ENCODE measurements around the gene SRGAP2C.
"Not testable (repeated sequence)": the region's sequence is repeated elsewhere in the genome, so short reads cannot be mapped to it uniquely, and the experiment has no call there.

The SRGAP2C gene

DNA sequence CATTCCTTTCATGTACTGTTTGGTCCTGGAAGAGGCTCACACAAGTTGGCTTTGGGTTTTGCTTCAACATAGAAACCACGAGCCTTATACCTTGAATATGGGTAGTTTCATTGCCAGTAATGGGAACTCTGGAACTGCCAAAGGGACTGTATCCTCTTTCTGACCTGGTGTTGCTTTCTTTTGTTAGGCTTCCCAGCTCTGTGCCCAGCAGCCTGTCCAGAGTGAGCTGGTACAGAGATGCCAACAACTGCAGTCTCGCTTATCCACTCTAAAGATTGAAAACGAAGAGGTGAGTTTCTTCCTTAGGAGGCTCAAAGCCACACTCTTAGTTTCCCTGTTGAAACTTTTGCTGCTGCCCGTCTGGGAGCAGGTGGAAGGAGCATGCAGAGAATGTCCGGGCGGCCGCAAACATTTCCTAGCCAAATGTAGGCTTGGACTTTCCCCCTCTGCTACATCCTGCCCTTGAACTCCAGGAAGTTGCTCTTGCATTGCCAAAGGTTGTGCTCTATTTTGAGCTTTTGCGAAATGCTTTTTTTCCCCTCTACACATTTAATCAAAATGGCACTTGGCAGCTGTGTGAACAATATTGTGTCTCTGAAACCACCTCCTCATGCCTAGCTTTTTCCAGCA is 201.7 kb downstream of the SRGAP2C start:
- not testable (repeated sequence) for DNase-seq

DNA sequence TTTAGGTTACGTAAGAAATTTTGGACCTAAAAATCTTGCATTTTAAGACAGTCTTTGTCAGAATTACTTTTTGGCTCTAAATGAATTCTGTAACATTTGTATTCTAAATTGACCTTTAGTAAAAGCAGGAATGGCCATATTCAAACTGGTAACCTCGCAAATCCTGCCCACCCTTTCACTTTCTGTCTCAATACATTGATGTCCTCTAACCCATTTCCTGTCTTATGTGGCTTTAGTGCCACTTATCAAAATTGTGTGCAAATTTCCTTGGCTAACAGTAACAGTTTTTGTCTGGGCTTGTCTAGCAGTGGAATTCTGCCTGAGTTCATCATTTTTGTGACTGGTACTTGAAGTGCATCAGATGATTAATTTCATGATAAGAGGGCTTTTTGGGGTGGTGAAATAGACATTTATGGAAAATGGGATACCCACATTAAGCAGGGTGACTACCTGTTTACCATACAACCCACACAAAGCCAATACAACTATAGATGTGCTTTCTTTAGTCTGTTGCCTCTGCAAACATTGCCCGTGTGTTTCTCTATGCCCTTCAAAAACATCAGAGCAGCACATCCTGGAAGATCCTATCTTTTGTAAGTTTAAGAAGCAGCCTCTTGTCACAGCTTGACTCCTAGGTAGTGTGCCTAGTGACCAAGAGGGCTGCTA is 205.3 kb downstream of the SRGAP2C start:
- not testable (repeated sequence) for DNase-seq

DNA sequence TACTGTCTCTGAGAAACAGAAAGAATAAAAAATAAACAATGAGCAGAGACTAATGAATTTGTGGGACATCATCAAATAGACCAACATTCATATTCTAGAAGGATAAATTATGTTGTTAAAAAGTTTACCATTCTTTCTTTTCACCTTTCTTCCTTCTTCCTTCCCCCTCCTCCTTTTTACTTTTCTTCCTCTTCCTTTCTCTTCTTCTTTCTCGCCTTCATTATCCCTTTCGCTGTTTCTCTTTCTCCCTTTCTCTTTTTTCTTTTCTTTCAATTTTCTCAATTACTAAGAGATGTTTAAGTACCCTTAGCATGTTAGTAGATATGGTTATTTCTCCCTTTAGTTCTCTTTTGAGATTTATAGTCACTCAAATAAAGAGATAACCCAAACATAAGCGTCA is 207.4 kb downstream of the SRGAP2C start:
- not testable (repeated sequence) for DNase-seq

DNA sequence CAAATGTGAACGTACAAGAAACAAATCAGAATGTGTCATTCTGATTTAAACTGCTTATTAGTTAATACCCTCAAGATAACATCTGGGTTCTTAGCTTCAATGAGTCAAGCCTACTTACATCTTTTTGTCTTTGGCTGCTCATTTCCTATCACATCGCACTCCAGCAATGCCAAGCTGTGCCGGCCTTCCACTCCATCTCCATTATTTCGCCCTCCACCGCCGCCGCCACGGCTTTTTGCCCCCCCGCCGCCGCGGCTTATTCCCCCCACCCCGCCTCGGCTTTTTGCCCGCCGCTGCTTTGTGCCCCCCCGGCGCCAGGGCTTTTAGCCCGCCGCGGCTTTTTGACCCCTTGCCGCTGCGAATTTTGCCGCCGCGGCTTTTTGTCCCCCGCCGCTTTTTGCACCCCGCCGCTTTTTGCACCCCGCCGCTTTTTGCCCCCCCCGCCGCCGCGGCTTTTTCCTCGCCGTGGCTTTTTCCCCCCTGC is 211.0 kb downstream of the SRGAP2C start:
- DNase-seq, result peak; percentile 22

DNA sequence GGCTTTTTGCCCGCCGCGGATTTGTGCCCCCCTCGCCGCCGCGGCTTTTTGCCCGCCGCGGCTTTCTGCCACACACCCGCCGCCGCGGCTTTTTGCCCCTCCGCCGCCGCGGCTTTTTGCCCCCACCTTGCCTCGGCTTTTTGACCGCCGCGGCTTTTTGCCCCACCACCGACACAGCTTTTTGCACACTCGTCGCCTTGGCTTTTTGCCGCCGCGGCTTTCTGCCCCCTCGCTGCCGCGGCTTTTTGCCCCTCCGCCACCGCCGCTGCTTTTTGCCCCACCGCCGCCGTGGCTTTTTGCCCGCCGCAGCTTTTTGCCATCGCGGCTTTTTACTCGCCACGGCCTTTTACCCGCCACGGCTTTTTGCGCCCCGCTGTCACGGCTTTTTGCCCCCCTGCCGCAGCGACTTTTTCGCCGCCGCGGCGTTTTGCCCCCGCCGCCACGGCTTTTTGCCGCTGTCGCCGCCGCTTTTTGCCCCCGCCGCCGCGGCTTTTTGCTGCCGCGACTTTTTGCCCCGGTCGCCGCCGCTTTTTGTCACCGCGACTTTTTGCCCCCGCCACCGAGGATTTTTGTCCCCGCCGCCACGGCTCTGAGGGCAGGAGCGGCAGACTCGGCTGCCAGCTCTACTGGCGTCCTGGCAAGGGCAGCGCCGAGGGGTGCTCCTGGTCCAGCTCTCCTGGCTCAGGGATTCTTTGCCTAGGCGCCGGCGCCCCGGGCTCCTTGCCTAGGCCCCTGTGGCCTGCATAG is 211.7 kb downstream of the SRGAP2C start:
- peak; percentile 53 for DNase-seq

DNA sequence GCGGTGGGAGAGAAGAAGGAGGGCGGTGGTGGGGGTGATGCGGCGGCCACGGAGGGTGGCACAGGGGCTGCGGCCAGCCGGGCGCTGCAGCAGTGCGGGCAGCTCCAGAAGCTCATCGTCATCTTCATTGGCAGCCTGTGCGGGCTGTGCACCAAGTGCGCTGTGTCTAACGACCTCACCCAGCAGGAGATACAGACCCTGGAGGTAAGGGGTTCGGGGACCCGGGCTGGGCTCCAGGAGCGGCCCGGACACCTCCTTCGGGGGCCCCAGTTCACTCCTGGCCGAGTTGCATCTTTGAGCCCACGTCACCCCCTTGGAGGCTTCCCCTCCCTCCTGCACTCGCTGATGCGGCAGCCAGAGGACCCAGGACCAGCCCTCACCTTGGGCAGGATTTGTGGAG is 212.3 kb downstream of the SRGAP2C start:
- DNase-seq, result not testable (repeated sequence)

DNA sequence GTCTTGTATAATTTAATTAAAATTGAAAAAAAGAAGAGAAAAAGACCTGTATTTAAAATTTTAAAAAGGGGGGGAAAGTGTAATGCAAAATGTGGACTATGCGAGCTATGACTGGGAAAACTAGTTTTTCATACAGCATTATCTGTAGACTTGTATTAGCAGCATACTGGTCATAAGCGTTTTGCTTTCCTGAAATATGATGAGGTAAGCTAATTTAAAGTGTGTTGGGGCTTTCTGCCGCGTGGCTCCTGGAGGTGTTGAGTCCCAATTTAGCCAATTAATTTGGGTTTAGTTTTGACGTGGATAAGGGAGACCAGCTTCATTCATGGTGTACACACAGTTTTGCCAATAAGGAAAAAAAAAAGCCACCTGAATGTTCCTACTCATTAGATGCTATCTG is 214.4 kb downstream of the SRGAP2C start:
- not testable (repeated sequence) for DNase-seq

DNA sequence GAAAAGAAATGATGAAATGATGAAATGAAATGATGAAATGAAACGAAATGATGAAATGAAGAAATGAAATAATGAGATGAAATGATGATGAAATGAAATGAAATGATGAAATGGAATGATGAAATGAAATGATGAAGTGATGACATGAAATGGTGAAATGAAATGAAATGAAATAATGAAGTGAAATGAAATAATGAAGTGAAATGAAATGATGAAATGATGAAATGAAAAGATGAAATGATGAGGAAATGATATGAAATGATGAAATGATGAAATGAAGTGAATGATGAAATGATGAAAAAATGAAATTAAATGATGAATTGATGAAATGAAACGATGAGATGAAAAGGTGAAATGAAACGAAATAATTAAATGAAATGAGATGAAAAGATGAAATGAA is 215.3 kb downstream of the SRGAP2C start:
- DNase-seq, result not testable (repeated sequence)

DNA sequence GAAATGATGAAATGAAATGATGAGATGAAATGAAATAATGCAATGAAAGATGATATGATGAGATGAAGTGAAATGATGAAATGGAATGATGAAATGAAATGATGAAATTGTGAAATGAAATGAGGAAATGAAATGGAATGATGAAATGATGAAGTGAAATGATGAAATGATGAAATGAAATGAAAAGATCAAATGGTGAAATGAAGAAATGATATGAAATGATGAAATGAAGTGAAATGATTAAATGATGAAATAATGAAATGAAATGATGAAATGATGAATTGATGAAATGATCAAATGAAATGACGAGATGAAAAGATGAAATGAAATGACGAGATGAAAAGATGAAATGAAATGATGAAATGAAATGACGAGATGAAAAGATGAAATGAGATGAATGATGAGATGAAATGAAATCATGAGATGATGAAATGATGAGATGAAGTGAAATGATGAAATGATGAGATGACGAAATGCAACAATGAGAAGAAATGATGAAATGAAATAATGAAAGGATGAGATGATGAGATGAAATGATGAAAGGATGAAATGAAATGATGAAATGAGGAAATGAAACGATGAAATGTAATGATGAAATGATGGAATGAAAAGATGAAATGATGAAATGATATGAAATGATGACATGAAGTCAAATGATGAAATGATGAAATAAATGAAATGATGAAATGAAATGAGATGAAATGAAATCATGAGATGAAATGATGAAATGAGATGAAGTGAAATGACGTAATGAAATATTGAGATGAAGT is 216.0 kb downstream of the SRGAP2C start:
- not testable (repeated sequence) for DNase-seq

DNA sequence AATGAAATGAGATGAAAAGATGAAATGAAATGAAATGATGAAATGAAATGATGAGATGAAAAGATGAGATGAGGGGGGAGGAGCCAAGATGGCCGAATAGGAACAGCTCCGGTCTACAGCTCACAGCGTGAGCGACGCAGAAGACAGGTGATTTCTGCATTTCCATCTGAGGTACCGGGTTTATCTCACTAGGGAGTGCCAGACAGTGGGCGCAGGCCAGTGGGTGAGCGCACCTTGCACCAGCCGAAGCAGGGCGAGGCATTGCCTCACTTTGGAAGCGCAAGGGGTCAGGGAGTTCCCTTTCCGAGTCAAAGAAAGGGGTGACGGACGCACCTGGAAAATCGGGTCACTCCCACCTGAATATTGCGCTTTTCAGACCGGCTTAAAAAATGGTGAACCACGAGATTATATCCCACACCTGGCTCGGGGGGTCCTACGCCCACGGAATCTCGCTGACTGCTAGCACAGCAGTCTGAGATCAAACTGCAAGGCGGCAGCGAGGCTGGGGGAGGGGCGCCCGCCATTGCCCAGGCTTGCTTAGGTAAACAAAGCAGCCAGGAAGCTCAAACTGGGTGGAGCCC is 216.7 kb downstream of the SRGAP2C start:
- DNase-seq, result peak; percentile 24

DNA sequence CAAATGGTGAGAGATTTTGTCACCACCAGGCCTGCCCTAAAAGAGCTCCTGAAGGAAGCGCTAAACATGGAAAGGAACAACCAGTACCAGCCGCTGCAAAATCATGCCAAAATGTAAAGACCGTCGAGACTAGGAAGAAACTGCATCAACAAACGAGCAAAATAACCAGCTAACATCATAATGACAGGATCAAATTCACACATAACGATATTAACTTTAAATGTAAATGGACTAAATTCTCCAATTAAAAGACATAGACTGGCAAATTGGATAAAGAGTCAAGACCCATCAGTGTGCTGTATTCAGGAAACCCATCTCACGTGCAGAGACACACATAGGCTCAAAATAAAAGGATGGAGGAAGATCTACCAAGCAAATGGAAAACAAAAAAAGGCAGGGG is 218.5 kb downstream of the SRGAP2C start:
- not testable (repeated sequence) for DNase-seq

DNA sequence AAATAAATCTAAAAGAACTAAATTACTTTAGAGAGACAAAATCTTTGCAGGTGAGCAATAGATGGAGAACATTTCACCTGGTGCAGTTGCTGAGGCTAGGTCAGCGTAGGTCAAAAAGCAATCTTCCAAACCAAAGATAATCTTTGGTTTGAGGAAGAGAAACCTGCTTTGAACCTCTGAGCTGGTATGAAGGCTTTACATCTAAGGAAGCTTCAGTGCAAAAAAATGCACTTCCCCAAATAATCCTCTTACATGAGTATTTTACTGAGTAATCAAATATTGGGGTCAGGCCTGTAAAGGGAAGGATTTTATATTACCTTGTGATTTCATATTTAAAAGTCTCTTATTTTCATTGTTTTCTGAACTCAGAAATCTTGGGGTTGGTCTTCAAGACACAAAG is 223.6 kb downstream of the SRGAP2C start:
- DNase-seq, result no peak

DNA sequence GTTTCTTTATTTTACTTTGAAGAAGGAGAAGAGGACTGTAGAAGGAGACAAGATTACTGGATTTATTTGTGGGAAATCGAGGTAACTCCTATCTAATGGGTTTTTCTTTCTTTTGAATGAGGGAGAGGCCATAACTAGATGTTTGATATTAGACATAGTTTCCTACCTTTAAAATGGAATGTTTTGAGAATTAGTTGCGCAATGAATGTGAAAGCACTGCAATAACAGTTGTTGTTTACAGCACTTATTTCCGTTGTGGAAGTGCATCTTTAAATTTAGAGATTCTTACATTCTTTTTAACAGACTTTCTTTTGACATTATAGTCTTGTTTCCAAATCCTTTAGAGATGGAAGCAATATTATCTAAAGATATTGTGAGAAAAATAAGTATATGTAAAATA is 229.0 kb downstream of the SRGAP2C start:
- no peak for DNase-seq

DNA sequence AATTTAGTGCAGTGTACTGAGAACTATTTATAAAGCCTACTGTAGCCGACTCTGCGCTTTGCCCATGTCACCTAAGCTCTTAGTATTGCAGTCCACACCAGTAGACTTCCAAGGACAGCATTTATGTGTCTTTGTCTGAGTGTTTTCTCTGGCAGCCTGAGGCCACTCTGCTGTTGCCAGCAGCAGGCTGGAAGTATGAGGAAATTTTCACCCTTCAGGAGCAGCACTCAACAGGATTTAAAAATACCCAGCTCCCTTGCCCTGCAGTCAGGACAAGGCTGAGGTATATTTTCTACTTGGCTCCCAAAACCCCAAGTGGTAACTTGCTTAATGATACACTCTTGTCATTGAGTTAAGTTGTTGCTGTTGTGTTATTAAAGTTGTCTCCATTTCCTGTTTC is 230.1 kb downstream of the SRGAP2C start:
- DNase-seq, result no peak

DNA sequence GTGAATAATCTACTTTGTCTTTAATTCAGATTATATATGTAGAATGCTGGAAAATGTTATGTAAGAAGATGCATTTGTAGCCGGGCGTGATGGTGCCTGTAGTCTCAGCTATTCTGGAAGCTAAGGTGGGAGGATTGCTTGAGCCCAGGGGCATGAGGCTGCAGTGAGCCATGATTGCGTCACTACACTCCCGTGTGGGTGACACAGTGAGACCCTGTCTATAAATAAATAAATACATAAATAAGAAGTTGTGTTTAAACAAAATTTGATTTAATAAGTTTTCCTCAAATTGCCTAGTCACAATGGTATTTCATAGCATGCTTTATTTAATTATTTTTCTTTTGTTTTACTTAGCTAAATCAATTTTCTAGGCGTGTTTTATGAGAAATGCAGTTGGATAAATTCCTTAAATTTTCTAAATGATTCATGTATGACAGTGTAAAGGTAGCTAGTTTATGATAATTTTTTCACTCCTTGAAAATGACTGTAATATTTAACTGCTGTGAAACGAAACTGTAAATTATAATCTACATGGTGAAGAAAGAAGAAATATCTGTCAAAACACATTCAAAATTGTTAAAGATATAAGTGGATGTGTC is 232.6 kb downstream of the SRGAP2C start:
- DNase-seq, result no peak

DNA sequence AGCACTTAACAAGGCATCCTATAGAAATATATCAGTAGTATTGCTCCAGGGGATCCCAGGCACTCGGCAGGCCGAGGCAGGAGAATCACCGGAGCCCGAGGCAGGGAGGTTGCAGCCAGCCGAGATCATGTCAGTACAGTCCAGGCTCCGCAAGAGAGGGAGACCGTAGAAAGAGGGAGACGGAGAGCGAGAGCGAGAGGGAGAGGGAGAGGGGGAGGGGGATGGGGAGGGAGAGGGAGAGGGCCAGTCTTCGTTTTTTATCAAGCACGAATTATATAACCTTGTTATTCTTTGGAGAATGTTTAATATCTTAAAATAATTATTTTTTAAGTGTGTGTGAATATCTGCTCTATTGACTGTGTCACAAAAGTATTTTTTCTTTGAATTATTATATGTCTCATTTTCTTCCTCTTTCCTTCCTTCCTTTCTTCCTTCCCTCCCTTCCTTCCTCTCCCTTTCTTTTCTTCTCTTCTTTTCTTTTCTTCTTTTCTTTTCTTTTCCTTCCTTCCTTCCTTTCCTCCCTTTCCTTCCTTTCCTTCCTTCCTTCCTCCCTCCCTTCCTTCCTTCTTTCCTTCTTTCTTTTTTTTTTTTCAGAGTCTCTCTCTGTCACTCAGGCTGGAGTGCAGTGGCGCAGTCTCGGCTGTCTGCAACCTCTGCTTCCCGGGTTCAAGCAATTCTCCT is 233.7 kb downstream of the SRGAP2C start:
- DNase-seq, result no peak

DNA sequence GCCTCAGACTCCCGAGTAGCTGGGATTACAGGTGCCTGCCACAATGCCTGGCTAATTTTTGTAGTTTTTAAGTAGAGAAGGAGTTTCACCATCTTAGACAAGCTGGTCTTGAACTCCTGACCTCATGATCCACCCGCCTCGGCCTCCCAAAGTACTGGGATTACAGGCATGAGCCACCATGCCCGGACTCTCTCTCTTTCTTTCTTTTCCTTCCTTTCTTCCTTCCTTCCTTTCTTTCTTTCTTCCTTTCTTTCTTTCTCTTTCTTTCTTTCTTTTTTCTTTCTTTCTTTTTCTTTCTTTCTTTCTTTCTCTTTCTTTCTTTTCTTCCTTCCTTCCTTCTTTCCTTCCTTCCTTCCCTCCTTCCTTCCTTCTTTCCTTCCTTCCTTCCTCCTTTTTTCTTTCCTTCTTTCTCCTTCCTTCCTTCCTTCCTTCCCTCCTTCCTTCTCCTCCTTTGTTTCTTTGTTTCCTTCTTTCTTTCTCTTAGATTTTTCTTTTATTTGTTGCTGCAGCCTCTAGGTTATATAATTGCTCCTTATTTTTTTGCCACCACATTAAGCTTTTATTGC is 234.4 kb downstream of the SRGAP2C start:
- not testable (repeated sequence) for DNase-seq

DNA sequence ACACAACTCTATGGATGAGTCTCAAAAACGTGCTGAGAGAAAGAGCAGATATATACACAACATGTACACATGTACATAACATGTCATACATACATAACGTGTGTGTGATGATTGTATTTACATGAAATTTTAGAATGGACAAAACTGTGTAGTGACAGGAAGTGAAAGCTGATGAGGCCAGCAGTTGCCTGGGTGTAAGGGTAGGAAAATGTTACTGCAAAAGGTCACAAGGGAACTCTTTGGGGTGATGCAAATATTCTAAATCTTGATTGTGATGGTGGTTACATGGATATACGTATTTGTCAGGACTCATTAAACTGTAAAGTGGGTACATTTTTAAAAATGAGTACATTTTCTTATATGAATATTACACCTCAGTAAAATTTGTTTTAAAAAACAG is 236.7 kb downstream of the SRGAP2C start:
- DNase-seq, result not testable (repeated sequence)

DNA sequence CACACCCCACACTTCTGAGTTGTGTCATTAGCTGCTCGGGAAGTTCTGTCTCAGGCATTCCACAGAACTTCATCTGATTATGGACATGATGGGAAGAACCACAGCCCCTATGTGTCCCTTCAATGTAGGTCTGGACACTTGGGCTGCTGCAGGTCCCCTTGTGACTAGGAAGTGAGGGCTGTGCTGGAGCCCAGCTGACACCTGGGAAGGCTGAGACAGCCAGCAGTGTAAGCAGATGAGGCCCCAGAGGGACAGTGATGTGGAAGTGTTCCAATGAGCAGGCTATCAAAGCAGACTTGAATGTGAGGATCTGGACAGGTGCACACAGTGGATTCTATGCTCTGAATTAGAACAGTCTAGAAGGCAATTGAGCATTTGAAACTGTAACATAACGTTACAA is 239.2 kb downstream of the SRGAP2C start:
- not testable (repeated sequence) for DNase-seq

DNA sequence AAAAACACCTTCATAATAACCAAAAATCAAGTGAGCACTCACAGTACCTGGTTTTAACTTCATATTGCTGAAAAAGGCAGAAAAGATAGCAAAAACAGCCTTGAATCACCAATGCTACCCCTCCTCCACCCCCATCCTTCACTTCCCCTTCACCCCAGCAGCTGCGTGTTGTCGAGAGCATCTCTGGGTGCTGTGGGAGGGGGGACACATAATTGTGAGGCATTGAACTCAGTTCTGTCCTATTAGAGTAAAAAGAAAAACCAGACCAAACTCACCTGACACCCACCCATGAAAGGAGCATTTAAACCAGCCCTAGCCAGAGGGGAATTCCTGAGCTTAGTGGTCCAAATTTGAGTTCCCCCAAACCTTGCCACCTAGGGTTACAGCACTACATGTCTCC is 248.7 kb downstream of the SRGAP2C start:
- not testable (repeated sequence) for DNase-seq

DNA sequence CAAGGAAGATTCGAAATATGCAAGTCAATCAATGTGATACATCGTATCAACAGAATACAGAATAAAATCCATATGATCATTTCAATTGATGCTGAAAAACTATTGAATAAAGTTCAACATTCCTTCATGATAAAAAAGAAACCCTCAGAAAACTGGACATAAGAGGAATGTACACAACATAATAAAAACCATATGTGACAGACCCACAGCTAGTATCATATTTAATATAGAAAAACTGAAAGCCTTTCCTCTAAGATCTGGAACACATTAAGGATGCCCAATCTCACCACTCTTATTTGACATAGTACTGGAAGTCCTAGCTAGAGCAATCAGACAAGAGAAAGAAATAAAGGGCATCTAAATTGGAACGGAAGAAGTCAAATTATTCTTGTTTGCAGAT is 254.1 kb downstream of the SRGAP2C start:
- not testable (repeated sequence) for DNase-seq

All from CD4-positive, alpha-beta T cell treated with Interleukin-17A for 1 hour (primary cell).